Breast epithelium (tissue), 4 donors: Measurements from ENCODE around the gene CCDC144A. TPM values are rescaled to one million over a fixed set of nuclear protein-coding genes. Genes with fewer than 3 reads are reported as not detected.
"Not testable (repeated sequence)": the region's sequence is repeated elsewhere in the genome, so short reads cannot be mapped to it uniquely, and the experiment has no call there.

ENCODE experiments used
- DNase-seq, 2 donors: peaks; one replicate each; pipeline ENCODE4 v3.0.0-alpha.2; 2019; ENCODE audit warnings: low spot score in 2 of 2
- H3K27ac ChIP-seq, 2 donors: fragments of 200-600 bp; sonication (generic) in 1 of 2; one replicate each; pipeline ENCODE4 v1.5.1; 2016 to 2019; ENCODE audit warnings: mild to moderate bottlenecking in 1 of 2
- H3K27me3 ChIP-seq, 2 donors: fragments of 200-600 bp; sonication (generic) in 1 of 2; one replicate each; pipeline versions ENCODE4 v1.5.1 to v1.6.0; 2017 to 2019; ENCODE audit warnings: control low read depth in 1 of 2, mild to moderate bottlenecking in 1 of 2
- H3K36me3 ChIP-seq: fragments of 200-600 bp; one replicate; pipeline ENCODE4 v1.5.1; 2019
- H3K4me1 ChIP-seq, 2 donors: fragments of 200-600 bp; sonication (generic); one replicate each; pipeline ENCODE4 v1.5.1; 2016 to 2019; ENCODE audit warnings: control low read depth in 1 of 2
- H3K4me3 ChIP-seq, 3 donors: fragments of 200-600 bp; sonication (generic); 1 replicate in 2 of 3; 2 replicates in 1 of 3; pipeline ENCODE4 v1.5.1; 2016 to 2019; ENCODE audit warnings: mild to moderate bottlenecking in 3 of 3, moderate library complexity in 2 of 3
- H3K9me3 ChIP-seq, 2 donors: fragments of 200-600 bp; sonication (generic) in 1 of 2; one replicate each; pipeline ENCODE4 v1.5.1; 2016 to 2019; ENCODE audit warnings: control low read depth in 1 of 2
- POLR2A ChIP-seq: fragments of 450-650 bp; IDR thresholded peaks from one replicate; pipeline ENCODE4 v1.6.1; 2016; ENCODE audit warnings: antibody characterized with exemption, mild to moderate bottlenecking, moderate library complexity
- POLR2AphosphoS5 ChIP-seq, 3 donors: sonication (generic); formaldehyde crosslinking; IDR thresholded peaks; one replicate each; pipeline ENCODE4 v1.6.1; 2017; ENCODE audit warnings: antibody characterized with exemption in 3 of 3
- intact Hi-C: fragments of 100-400 bp; cut with DNase I; formaldehyde crosslinking; loops from one replicate; pipeline ENCODE4 v1.15.1; 2023; ENCODE audit warnings: low total_unique reads
- total RNA-seq, 3 donors: library from RNA; depleted of rRNA; stranded (reverse); fragments of >200 nt; gene quantifications; one replicate each; pipeline ENCODE4 v1.1.0, GENCODE V29; 2016
- TF ChIP-seq, protein P1 (sequence below), 3 donors: fragments of 450-650 bp; IDR thresholded peaks; one replicate each; pipeline ENCODE4 v1.5.1; 2016 to 2017; ENCODE audit warnings: antibody characterized with exemption in 3 of 3, mild to moderate bottlenecking in 3 of 3, moderate library complexity in 3 of 3

CCDC144A gene
- total RNA-seq, 3 donors from 2014 or later, result 1.8 to 20.6 (median 3.9) TPM

DNA sequence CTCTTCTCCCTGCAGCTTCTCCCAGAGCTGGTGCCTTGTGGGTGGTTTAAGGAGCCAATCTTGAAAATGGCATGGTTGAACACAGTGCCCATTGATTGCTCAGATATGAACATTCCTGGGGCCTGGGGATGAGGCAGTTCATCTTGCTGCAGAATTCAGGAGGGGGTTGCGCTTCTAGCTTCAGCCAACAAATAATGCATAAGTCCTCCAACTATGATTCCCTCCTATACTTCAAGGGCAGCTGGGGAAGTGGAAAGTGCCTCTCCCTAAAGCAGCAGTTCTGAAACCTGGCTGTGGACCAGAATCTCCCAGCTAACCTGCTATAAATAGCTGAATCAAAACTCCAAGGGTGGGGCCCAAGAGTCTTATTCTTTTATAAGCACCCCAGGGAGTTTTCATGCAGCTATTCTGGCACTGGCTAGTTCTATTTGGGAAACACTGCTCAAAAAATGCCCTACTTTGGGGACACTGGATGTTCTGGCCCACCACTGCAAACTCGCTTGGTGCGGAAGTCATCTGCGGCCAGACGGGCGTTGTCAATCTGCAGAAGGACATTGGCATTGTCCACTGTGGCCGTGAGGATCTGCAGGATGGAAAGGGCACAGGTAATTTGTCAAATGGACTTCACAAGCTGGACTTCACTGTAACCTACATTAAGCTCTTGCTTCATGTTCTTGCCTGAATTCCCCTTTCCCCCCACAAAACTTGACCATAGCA lies 130.3 kb downstream of the CCDC144A start:
- no peak overlapping the region for H3K4me3 ChIP-seq
- H3K4me1 ChIP-seq, result no peaks in the 10 kb centered on the region
- TF ChIP-seq POLR2A (no peak), POLR2AphosphoS5 (IDR thresholded peaks at IDR 0.05) (no peak)
- TF ChIP-seq, protein P1, sequence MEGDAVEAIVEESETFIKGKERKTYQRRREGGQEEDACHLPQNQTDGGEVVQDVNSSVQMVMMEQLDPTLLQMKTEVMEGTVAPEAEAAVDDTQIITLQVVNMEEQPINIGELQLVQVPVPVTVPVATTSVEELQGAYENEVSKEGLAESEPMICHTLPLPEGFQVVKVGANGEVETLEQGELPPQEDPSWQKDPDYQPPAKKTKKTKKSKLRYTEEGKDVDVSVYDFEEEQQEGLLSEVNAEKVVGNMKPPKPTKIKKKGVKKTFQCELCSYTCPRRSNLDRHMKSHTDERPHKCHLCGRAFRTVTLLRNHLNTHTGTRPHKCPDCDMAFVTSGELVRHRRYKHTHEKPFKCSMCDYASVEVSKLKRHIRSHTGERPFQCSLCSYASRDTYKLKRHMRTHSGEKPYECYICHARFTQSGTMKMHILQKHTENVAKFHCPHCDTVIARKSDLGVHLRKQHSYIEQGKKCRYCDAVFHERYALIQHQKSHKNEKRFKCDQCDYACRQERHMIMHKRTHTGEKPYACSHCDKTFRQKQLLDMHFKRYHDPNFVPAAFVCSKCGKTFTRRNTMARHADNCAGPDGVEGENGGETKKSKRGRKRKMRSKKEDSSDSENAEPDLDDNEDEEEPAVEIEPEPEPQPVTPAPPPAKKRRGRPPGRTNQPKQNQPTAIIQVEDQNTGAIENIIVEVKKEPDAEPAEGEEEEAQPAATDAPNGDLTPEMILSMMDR (IDR thresholded peaks at IDR 0.05), result no peak
- no peaks in the 10 kb centered on the region for H3K36me3 ChIP-seq
- intact Hi-C loops, result no loop called here
- H3K27me3 ChIP-seq, result no peaks in the 10 kb centered on the region
- no peaks in the 10 kb centered on the region for H3K9me3 ChIP-seq
- no peak for DNase-seq
- no peak overlapping the region for H3K27ac ChIP-seq

DNA sequence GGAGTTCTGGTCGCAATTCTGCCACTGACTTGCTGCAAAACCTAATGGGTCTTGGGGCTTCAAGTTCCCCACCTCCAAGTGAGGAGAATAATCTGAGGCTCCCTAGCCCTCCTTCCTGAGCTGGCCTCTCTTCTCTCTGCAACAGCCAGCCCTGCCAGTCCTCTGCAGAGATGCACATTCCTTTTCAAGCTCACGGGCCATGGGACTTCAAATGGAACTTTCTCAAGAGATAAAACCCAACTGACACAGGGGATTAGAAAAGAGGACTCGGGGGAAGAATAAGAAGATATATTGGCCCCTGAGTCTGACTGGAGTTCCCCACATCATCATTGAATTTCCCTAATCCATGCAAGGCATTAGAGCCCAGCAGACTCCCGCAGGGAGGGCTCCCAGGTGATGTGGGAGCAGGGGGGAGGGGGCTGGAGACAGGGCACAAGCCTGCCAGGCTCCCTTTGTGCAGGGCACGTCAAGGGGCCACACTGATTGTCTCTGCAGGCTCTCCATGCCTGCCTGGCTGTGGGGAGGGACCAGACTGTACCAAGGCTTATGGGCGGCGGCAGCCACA lies 131.0 kb downstream of the CCDC144A start:
- intact Hi-C loops, result no loop called here
- H3K27ac ChIP-seq, result no peak overlapping the region

DNA sequence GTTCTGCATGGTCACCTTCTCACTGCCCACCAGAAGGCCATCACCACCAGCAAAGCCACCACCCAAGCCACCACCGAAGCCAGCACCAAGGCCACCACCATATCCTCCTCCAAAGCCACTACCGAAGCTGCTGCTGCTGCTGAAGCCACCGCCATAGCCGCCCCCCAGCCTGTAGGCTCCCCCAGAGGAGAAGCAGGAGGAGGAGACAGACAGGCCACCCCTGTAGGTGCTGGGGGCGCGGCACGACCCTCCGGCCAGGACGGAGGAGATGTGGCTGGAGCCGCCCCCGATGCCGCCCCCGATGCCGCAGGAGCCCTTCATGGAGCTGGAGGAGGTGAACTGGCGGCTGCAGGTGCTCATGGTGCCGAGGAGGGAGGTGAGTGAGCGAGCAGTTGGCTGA lies 132.1 kb downstream of the CCDC144A start:
- H3K4me3 ChIP-seq, intact Hi-C loops, H3K27me3 ChIP-seq, H3K36me3 ChIP-seq, DNase-seq, H3K27ac ChIP-seq, H3K4me1 ChIP-seq, H3K9me3 ChIP-seq: not testable (repeated sequence)

More for the DNA sequence above, 131.0 kb downstream of the CCDC144A start:
- Histone ChIP-seq H3K27me3 (no peaks in the 10 kb centered on the region), H3K9me3 (no peaks in the 10 kb centered on the region), H3K36me3 (no peaks in the 10 kb centered on the region), H3K4me3 (no peak overlapping the region), H3K4me1 (no peaks in the 10 kb centered on the region)
- no peak for DNase-seq
- TF ChIP-seq, protein P1 (IDR thresholded peaks at IDR 0.05), result no peak
- TF ChIP-seq POLR2AphosphoS5 (IDR thresholded peaks at IDR 0.05) (no peak), POLR2A (no peak)

DNA sequence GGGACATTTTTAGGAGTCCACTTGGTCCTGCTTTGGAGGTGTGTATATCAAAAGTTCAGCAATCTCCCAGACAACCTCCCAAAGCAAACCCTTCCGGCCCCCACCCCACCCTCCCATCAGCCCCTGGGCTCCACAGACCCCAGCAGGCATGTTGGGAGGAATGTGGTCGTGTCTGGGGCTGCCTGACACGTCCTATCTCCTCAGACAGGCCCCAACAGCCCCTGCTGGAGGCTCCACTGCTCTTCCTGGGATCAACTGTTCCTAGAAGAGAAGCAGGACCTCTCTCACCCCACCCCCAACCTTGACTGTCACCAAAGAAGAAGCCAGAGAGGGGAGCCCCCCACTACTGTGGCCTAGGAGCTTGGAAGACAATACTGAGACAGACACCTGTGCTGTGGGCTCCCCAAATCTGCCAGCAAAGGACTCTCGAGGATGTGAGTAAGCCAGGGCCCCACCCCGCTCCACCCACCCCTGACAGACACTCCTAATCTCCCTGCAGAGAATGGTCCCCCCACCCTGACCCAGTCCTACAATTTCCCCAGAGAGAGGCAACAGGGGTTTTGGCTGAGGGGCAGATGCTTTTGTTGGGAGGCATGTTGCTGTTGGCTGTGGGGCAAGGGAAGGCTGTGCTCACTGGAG lies 133.8 kb downstream of the CCDC144A start:
- H3K4me1 ChIP-seq, DNase-seq, H3K27ac ChIP-seq, H3K36me3 ChIP-seq, H3K9me3 ChIP-seq, intact Hi-C loops, H3K27me3 ChIP-seq, H3K4me3 ChIP-seq: not testable (repeated sequence)

Other genes starting within 250 kb of the CCDC144A start
- 1 to 10 TPM; 1.5 to 3.3 (median 1.6) TPM for gene LRRC75A, start 198.0 kb upstream of the CCDC144A start, total RNA-seq
- gene ZNF287, start 121.0 kb upstream of the CCDC144A start, total RNA-seq, result 10 to 100 TPM in 1 of 3 donors, 1 to 10 TPM in 2; 6.2 to 12.1 (median 7.2) TPM
- 1 to 10 TPM; 3.5 to 10.0 (median 3.6) TPM for gene ZNF624, start 36.4 kb upstream of the CCDC144A start, total RNA-seq